ENCODE data around the gene ARHGEF12. TPM values are rescaled to one million over a fixed set of nuclear protein-coding genes. Genes with fewer than 3 reads are reported as not detected.

The ARHGEF12 gene
- total and polyA plus RNA-seq, 8 donors, result 13.8 to 74.7 (median 38.4) TPM

GRCh38 chr11:120389693-120390584, 53.7 kb downstream of the ARHGEF12 start:
- H3K9me3 ChIP-seq, result no peaks in the 10 kb centered on the region
- no peaks in the 10 kb centered on the region for H3K36me3 ChIP-seq
- ATAC-seq (no peak), FAIRE-seq (no peak), DNase-seq (no peak)
- no peaks in the 10 kb centered on the region for H3K27me3 ChIP-seq
- WGBS, 2 donors, result 80 to 84% methylated on average over 5 of the region's 5 CpGs
- no peak overlapping the region for H3K4me3 ChIP-seq
- H3K27ac ChIP-seq, result no peak overlapping the region
- H3K4me1 ChIP-seq, result peaks cover 0 to 36% (median 21%) of the 10 kb centered on the region in 3 donors
- no peak for TF ChIP-seq CTCF (IDR thresholded peaks at IDR 0.05)
- intact Hi-C loops (cut with DNase I), result loop anchor here in 1 of 3 donors (10.0 kb wide), 1 partner anchor 45 kb away; no protein-coding TSS in a partner anchor

GRCh38 chr11:120390585-120390922, 54.3 kb downstream of the ARHGEF12 start:
- ATAC-seq (no peak), DNase-seq (no peak), FAIRE-seq (no peak)
- no peak overlapping the region for H3K27ac ChIP-seq
- no peaks in the 10 kb centered on the region for H3K36me3 ChIP-seq
- no peaks in the 10 kb centered on the region for H3K27me3 ChIP-seq
- H3K4me3 ChIP-seq, result no peak overlapping the region
- H3K9me3 ChIP-seq, result no peaks in the 10 kb centered on the region
- no peak for TF ChIP-seq CTCF (IDR thresholded peaks at IDR 0.05)
- peaks cover 0 to 36% (median 21%) of the 10 kb centered on the region in 3 donors for H3K4me1 ChIP-seq
- intact Hi-C loops (cut with DNase I), result loop anchor here in 1 of 3 donors (10.0 kb wide), 1 partner anchor 46 kb away; no protein-coding TSS in a partner anchor
- 54 to 61% methylated on average over 1 of the region's 1 CpG for WGBS, 2 donors

DNA sequence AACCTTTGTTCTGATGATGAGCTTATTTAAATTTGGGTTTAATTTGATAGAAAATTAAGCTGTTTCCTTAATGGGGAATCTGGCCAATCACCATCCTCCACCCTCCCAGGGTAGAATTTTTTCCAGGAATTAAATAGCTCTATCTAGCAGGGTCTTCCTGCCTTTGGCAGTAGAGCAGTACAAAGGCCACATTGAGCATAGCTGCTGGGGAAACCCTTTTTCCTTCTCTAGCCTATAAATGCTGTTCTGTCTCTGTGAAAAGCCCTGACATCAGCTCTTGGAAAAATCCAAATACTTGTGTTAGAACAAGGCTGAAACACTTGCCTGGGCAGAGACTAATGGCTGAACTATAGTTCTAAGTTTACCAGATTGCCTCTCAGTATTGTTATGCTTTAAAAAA, 55.1 kb downstream of the ARHGEF12 start:
- H3K4me3 ChIP-seq, result no peak overlapping the region
- FAIRE-seq (no peak), ATAC-seq (peak in 3 of 4 donors; percentile 69 to 87 (median 76)), DNase-seq (no peak)
- no peaks in the 10 kb centered on the region for H3K9me3 ChIP-seq
- peak overlapping the region in 2 of 4 donors; percentile 33 to 35 for H3K27ac ChIP-seq
- H3K36me3 ChIP-seq, result no peaks in the 10 kb centered on the region
- H3K4me1 ChIP-seq, result peaks cover 0 to 32% (median 18%) of the 10 kb centered on the region in 3 donors
- H3K27me3 ChIP-seq, result no peaks in the 10 kb centered on the region
- TF ChIP-seq CTCF (IDR thresholded peaks at IDR 0.05), result no peak
- intact Hi-C loops (cut with DNase I), result loop anchor here in 1 of 3 donors (10.0 kb wide), 1 partner anchor 46 kb away; no protein-coding TSS in a partner anchor

- Histone ChIP-seq H3K4me3 (no peak overlapping the region), H3K27ac (peak overlapping the region in 2 of 4 donors; percentile 33 to 35), H3K27me3 (no peaks in the 10 kb centered on the region), H3K9me3 (no peaks in the 10 kb centered on the region), H3K4me1 (peaks cover 0 to 27% (median 14%) of the 10 kb centered on the region in 3 donors), H3K36me3 (no peaks in the 10 kb centered on the region)
- no peak for ATAC-seq
- no peak for FAIRE-seq
- intact Hi-C loops (cut with DNase I), result loop anchor here in 1 of 3 donors (10.0 kb wide), 1 partner anchor 47 kb away; no protein-coding TSS in a partner anchor
- no peak for DNase-seq
- no peak for TF ChIP-seq CTCF (IDR thresholded peaks at IDR 0.05)
- WGBS, 2 donors, result 93 to 94% methylated on average over 1 of the region's 1 CpG
Measured at GRCh38 chr11:120391854-120392253, 55.6 kb downstream of the ARHGEF12 start.

Measured in pancreas (tissue), 10 donors.